Measurements from ENCODE around the gene USP20.
"Not testable (repeated sequence)": the region's sequence is repeated elsewhere in the genome, so short reads cannot be mapped to it uniquely, and the experiment has no call there.

The USP20 gene

GRCh38 chr9:129890718-129891299 is 55.6 kb downstream of the USP20 start:
- not testable (repeated sequence) for DNase-seq

- DNase-seq: no peak
Observed at GRCh38 chr9:129891569-129891968, 56.3 kb downstream of the USP20 start.

- no peak for DNase-seq
Observed at GRCh38 chr9:129894120-129894823, 59.0 kb downstream of the USP20 start.

- no peak for DNase-seq
Observed at GRCh38 chr9:129895376-129896268, 60.4 kb downstream of the USP20 start.

GRCh38 chr9:129897263-129897662 is 62.0 kb downstream of the USP20 start:
- no peak for DNase-seq

GRCh38 chr9:129898185-129898584 is 62.9 kb downstream of the USP20 start:
- DNase-seq: no peak

GRCh38 chr9:129899620-129900019 is 64.4 kb downstream of the USP20 start:
- DNase-seq: no peak

- DNase-seq: no peak
Observed at GRCh38 chr9:129900263-129901027, 65.2 kb downstream of the USP20 start.

GRCh38 chr9:129901993-129902739 is 66.9 kb downstream of the USP20 start:
- no peak for DNase-seq

- no peak for DNase-seq
Observed at GRCh38 chr9:129902740-129903134, 67.5 kb downstream of the USP20 start.

GRCh38 chr9:129904734-129905133 is 69.5 kb downstream of the USP20 start:
- no peak for DNase-seq

- no peak for DNase-seq
Observed at GRCh38 chr9:129906298-129906697, 71.0 kb downstream of the USP20 start.

- no peak for DNase-seq
Observed at GRCh38 chr9:129907201-129907600, 71.9 kb downstream of the USP20 start.

- DNase-seq: no peak
Observed at GRCh38 chr9:129908906-129909305, 73.6 kb downstream of the USP20 start.

- no peak for DNase-seq
Observed at GRCh38 chr9:129909851-129910250, 74.6 kb downstream of the USP20 start.

GRCh38 chr9:129910628-129911567 is 75.6 kb downstream of the USP20 start:
- DNase-seq: no peak

- DNase-seq: no peak
Observed at GRCh38 chr9:129914051-129914450, 78.8 kb downstream of the USP20 start.

- no peak for DNase-seq
Observed at GRCh38 chr9:129916707-129917106, 81.4 kb downstream of the USP20 start.

GRCh38 chr9:129918296-129918950 is 83.2 kb downstream of the USP20 start:
- DNase-seq: no peak

GRCh38 chr9:129919277-129919676 is 84.0 kb downstream of the USP20 start:
- DNase-seq: no peak

Data from femur (tissue), 1 donor.